Colonic mucosa (tissue), 4 donors: Measurements from ENCODE around the gene PURA. TPM values are rescaled to one million over a fixed set of nuclear protein-coding genes. Genes with fewer than 3 reads are reported as not detected.

Experiments used
- DNase-seq: peaks from one replicate; pipeline ENCODE4 v3.0.0-alpha.2; 2020
- H3K27ac ChIP-seq: fragments of 200-600 bp; one replicate; pipeline ENCODE4 v1.8.0; 2021
- H3K27me3 ChIP-seq: fragments of 200-600 bp; one replicate; pipeline ENCODE4 v1.8.0; 2021
- H3K36me3 ChIP-seq: fragments of 200-600 bp; one replicate; pipeline ENCODE4 v1.8.0; 2021
- H3K4me1 ChIP-seq: fragments of 200-600 bp; one replicate; pipeline ENCODE4 v1.8.0; 2021; ENCODE audit warnings: mild to moderate bottlenecking
- H3K4me3 ChIP-seq: fragments of 200-600 bp; one replicate; pipeline ENCODE4 v1.8.0; 2021
- H3K9ac ChIP-seq, 2 donors: one replicate each; pipeline ENCODE4 v1.7.0; 2013; ENCODE audit warnings: control low read depth in 2 of 2, low read depth in 2 of 2, low read length in 2 of 2
- H3K9me3 ChIP-seq: fragments of 200-600 bp; one replicate; pipeline ENCODE4 v1.8.0; 2021
- CTCF ChIP-seq: fragments of 200-600 bp; IDR thresholded peaks from one replicate; pipeline ENCODE4 v1.8.0; 2022; ENCODE audit warnings: antibody characterized with exemption, mild to moderate bottlenecking
- intact Hi-C: fragments of 100-400 bp; cut with DNase I; formaldehyde crosslinking; loops from one replicate; pipeline ENCODE4 v1.14.1; 2022
- total RNA-seq, 2 donors: library from RNA; stranded (reverse); fragmentation: NEBNext Ultra II Directional in 1 of 2; extraction: Animal tissue kit (Norgen Biotek cat#: 25700) in 1 of 2; gene quantifications; one replicate each; pipeline ENCODE4 v1.2.1, GENCODE V29; 2021
- donor health status: healthy.
- donor health status: DM: no; HTN: no; CAD: no.
- donor health status: DM: no; HTN: no; CAD: no.

The PURA gene
- total RNA-seq, 2 donors from 2014 or later, result 20.5 to 21.6 TPM

- no peaks in the 10 kb centered on the region for H3K27me3 ChIP-seq
- no peaks in the 10 kb centered on the region for H3K36me3 ChIP-seq
- intact Hi-C loops, result no loop called here
- H3K9ac ChIP-seq, result no peak overlapping the region
- H3K27ac ChIP-seq, result no peak overlapping the region
- no peak for TF ChIP-seq CTCF
- no peak for DNase-seq
- no peak overlapping the region for H3K4me3 ChIP-seq
- peaks cover 7% of the 10 kb centered on the region for H3K4me1 ChIP-seq
- no peaks in the 10 kb centered on the region for H3K9me3 ChIP-seq
Measured at GRCh38 chr5:140148508-140148907, 34.6 kb downstream of the PURA start.

- H3K36me3 ChIP-seq, result no peaks in the 10 kb centered on the region
- TF ChIP-seq CTCF, result no peak
- no peaks in the 10 kb centered on the region for H3K27me3 ChIP-seq
- H3K27ac ChIP-seq, result no peak overlapping the region
- no peak overlapping the region for H3K9ac ChIP-seq
- H3K9me3 ChIP-seq, result no peaks in the 10 kb centered on the region
- peaks cover 6% of the 10 kb centered on the region for H3K4me1 ChIP-seq
- no peak for DNase-seq
- H3K4me3 ChIP-seq, result no peak overlapping the region
- intact Hi-C loops, result no loop called here
Measured at GRCh38 chr5:140150201-140150600, 36.3 kb downstream of the PURA start.

- H3K27me3 ChIP-seq, result no peaks in the 10 kb centered on the region
- no peak overlapping the region for H3K27ac ChIP-seq
- intact Hi-C loops, result no loop called here
- no peaks in the 10 kb centered on the region for H3K4me1 ChIP-seq
- no peak overlapping the region for H3K9ac ChIP-seq
- peak; percentile 45 for DNase-seq
- TF ChIP-seq CTCF, result no peak
- no peaks in the 10 kb centered on the region for H3K9me3 ChIP-seq
- no peaks in the 10 kb centered on the region for H3K36me3 ChIP-seq
- no peak overlapping the region for H3K4me3 ChIP-seq
Measured at GRCh38 chr5:140151144-140152021, 37.5 kb downstream of the PURA start.

- no peak for TF ChIP-seq CTCF
- intact Hi-C loops, result no loop called here
- H3K9me3 ChIP-seq, result no peaks in the 10 kb centered on the region
- no peaks in the 10 kb centered on the region for H3K27me3 ChIP-seq
- no peak overlapping the region for H3K4me3 ChIP-seq
- DNase-seq, result no peak
- H3K36me3 ChIP-seq, result no peaks in the 10 kb centered on the region
- no peak overlapping the region for H3K27ac ChIP-seq
- H3K9ac ChIP-seq, result no peak overlapping the region
- H3K4me1 ChIP-seq, result peaks cover 3% of the 10 kb centered on the region
Measured at GRCh38 chr5:140152022-140152999, 38.4 kb downstream of the PURA start.

- H3K4me3 ChIP-seq, result no peak overlapping the region
- intact Hi-C loops, result no loop called here
- TF ChIP-seq CTCF, result no peak
- no peak overlapping the region for H3K9ac ChIP-seq
- no peak overlapping the region for H3K27ac ChIP-seq
- H3K36me3 ChIP-seq, result no peaks in the 10 kb centered on the region
- DNase-seq, result no peak
- no peaks in the 10 kb centered on the region for H3K27me3 ChIP-seq
- peaks cover 3% of the 10 kb centered on the region for H3K4me1 ChIP-seq
- no peaks in the 10 kb centered on the region for H3K9me3 ChIP-seq
Measured at GRCh38 chr5:140153255-140153654, 39.3 kb downstream of the PURA start.
